Measurements from ENCODE around the gene HVCN1.

HVCN1 gene

GRCh38 chr12:110613771-110614684, 74.9 kb downstream of the HVCN1 start, which contains the start of gene TCTN1:
TCTN1 (plus strand) TSS chr12:110614129; CDS start chr12:110614183, 54 bp downstream.
- DNase-seq: peak; percentile 99

DNA sequence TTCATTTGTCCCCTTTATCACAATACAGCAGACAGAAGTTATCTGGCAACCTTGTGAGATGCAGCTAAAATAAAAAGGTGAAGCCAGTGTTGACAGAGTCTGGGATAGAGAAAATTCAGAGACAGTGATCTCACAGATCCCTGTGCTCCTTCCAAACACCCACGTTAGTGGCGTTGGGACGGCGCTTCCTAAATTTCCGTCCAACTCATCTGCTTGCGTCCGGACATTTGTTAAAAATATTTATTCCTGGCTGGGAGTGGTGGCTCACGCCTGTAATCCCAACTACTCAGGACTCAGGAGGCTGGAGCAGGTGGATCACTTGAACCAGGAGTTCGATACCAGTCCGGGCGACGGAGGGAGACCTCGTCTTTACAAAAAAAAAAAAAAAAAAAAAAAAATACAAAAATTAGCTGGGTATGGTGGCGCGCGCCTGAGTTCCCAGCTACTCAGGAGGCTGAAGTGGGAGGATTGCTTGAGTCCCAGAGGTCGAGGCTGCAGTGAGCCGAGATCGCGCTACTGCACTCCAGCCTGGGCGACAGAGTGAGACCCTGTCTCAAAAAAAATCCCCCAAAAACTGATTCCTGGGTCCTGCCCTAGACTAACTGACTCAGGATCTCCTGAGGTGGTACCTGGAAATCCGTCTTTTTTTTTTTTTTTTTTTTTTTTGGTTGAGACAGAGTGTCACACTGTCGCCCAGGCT, 75.7 kb downstream of the HVCN1 start:
- DNase-seq: no peak

GRCh38 chr12:110606253-110606611, 82.7 kb downstream of the HVCN1 start:
- no peak for DNase-seq

DNA sequence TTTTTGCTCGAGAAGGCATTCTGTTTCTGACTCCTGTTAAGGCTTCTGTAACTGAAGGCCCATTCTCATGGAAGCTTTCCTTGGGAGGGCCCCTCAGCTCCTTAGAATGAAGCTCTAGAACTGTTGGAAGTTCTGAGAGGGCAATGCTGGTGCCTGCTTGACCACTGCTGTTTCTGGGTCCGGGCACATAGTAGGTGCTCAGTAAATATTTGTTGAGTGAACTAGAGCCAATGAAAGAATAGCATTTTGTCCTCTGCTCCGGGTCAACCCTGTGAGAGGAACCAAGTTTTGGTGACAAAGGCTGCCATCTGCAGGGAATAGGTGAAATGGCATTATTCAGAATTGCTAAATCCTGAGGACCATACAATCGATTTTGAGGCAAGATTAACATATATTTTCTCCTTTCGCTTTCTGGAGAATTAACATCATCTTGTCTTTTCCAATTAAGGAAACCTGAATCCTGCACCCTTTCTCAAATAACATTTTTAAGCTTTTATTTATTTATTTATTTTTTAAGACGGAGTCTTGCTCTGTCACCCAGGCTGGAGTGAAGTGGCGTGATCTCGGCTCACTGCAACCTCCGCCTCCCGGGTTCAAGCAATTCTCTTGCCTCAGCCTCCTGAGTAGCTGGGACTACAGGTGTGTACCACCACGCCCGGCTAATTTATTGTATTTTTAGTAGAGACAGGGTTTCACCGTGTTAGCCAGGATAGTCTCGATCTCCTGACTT, 86.7 kb downstream of the HVCN1 start:
- peak; percentile 54 for DNase-seq

DNA sequence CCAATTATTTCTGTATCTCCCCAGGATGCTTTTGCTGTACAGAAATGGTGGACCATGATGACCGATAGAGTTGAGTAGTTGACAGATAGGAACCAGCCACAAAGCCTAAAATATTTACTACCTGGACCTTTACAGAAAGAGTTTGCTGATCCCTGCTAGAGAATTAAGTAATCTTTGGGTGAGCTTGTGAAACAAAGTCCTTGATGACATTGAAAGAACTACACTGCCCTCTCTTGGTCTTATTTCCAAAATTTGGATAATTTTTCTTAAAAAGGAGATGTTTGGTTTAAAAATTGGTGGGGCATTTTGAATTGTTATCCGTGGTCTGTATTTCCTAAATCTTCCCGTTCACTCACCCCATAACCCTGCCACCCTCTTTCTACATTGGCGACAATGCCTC, 88.7 kb downstream of the HVCN1 start:
- DNase-seq: no peak

DNA sequence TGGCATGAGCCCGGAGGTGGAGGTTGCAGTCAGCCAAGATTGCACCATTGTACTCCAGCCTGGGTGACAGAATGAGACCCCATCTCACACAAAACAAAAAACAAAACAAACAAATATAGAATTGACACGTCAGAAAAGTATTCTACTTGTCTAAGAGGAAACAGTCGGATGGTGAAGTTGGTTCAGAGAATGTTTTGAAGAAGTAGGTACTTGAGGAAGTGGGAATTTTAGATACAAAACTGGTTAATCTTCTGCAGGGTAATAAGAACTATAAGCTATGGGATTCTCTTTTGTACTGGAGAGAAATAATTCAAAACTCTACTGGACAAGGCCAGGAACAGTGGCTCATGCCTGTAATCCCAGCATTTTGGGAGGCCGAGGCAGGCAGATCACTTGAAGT, 89.6 kb downstream of the HVCN1 start:
- DNase-seq: no peak
